GM12878 (cell line): ENCODE measurements around the gene ARHGAP19. TPM values are rescaled to one million over a fixed set of nuclear protein-coding genes. Genes with fewer than 3 reads are reported as not detected.

Source experiments
- ELK1 ChIP-seq: IDR thresholded peaks from 2 replicates; pipeline ENCODE4 v1.6.1; 2012; ENCODE audit warnings: low read depth, low read length, improper control_type of control experiment
- ESRRA ChIP-seq: IDR thresholded peaks from 2 replicates; pipeline ENCODE4 v1.6.1; 2012; ENCODE audit warnings: mild to moderate bottlenecking, low read length, improper control_type of control experiment
- IRF5 ChIP-seq: fragments of 450-650 bp; IDR thresholded peaks from 2 replicates; pipeline ENCODE4 v1.6.1; 2017; ENCODE audit warnings: borderline replicate concordance
- JUNB ChIP-seq: IDR thresholded peaks from 2 replicates; pipeline ENCODE4 v1.6.1; 2016; ENCODE audit warnings: antibody characterized with exemption, mild to moderate bottlenecking
- JUND ChIP-seq: IDR thresholded peaks from 2 replicates; pipeline ENCODE4 v1.6.1; 2012; ENCODE audit warnings: low read depth, mild to moderate bottlenecking, low read length, improper control_type of control experiment, moderate library complexity
- KLF5 ChIP-seq: fragments of 450-650 bp; IDR thresholded peaks from 2 replicates; pipeline ENCODE4 v1.6.1; 2014; ENCODE audit warnings: mild to moderate bottlenecking; ENCODE audit not compliant: partially characterized antibody
- LARP7 ChIP-seq: fragments of 450-650 bp; IDR thresholded peaks from 2 replicates; pipeline ENCODE4 v1.6.1; 2017; ENCODE audit warnings: mild to moderate bottlenecking
- NFXL1 ChIP-seq: fragments of 450-650 bp; IDR thresholded peaks from 2 replicates; pipeline ENCODE4 v1.6.1; 2017; ENCODE audit warnings: antibody characterized with exemption, mild to moderate bottlenecking, borderline replicate concordance
- NKRF ChIP-seq: fragments of 450-650 bp; conservative IDR thresholded peaks from 2 replicates; pipeline ENCODE4 v1.6.1; 2017; ENCODE audit warnings: mild to moderate bottlenecking, moderate library complexity
- NR2C1 ChIP-seq: fragments of 450-650 bp; IDR thresholded peaks from 2 replicates; pipeline ENCODE4 v1.6.1; 2017; ENCODE audit warnings: antibody characterized with exemption, mild to moderate bottlenecking, moderate library complexity
- POLR2AphosphoS2 ChIP-seq: IDR thresholded peaks from 2 replicates; pipeline ENCODE4 v1.6.1; 2011; ENCODE audit warnings: low read depth, mild to moderate bottlenecking, low read length, improper control_type of control experiment, moderate library complexity
- RAD21 ChIP-seq: IDR thresholded peaks from 2 replicates; pipeline ENCODE4 v1.6.1; 2011; ENCODE audit warnings: mild to moderate bottlenecking, low read depth, low read length, moderate library complexity; ENCODE audit not compliant: insufficient read depth
- RBBP5 ChIP-seq: fragments of 200-600 bp; sonication (generic); conservative IDR thresholded peaks from 2 replicates; pipeline ENCODE4 v1.6.1; 2016
- SMAD5 ChIP-seq: IDR thresholded peaks from 2 replicates; pipeline ENCODE4 v1.6.1; 2016; ENCODE audit warnings: antibody characterized with exemption, low read depth
- SMARCA5 ChIP-seq: fragments of 450-650 bp; IDR thresholded peaks from 2 replicates; pipeline ENCODE4 v1.6.1; 2017; ENCODE audit warnings: mild to moderate bottlenecking
- STAT1 ChIP-seq: fragments of 450-650 bp; conservative IDR thresholded peaks from 2 replicates; pipeline ENCODE4 v1.6.1; 2014; ENCODE audit warnings: antibody characterized with exemption, mild to moderate bottlenecking
- SUZ12 ChIP-seq: fragments of 200-600 bp; sonication (generic); IDR thresholded peaks from one replicate; pipeline ENCODE4 v1.6.1; 2018; ENCODE audit warnings: antibody characterized with exemption, mild to moderate bottlenecking; ENCODE audit not compliant: unreplicated experiment
- TBL1XR1 ChIP-seq: IDR thresholded peaks from 2 replicates; pipeline ENCODE4 v1.6.1; 2012; ENCODE audit warnings: low read depth, low read length, improper control_type of control experiment
- polyA plus RNA-seq, 11 experiments: library from polyadenylated mRNA; depleted of rRNA in 4 of 11; unstranded in 6 of 11; stranded (reverse) in 5 of 11; fragments of >200 nt; fragmentation: Nextera tagmentation in 4 of 11; fragmentation: Illumina TruSeq in 1 of 11; extraction: Ambion mirVana in 4 of 11; extraction: Trizol in 1 of 11; gene quantifications; 1 replicate in 1 of 11; 2 replicates in 10 of 11; pipeline versions ENCODE4 v1.2.1 to v1.2.3, GENCODE V29; 2011 to 2016; ENCODE audit warnings: inconsistent platforms in 2 of 11, missing spikeins in 2 of 11, low read depth in 1 of 11
- total RNA-seq, 4 experiments: library from RNA; depleted of rRNA in 3 of 4; stranded (reverse); fragments of >200 nt in 3 of 4; fragmentation: Illumina TruSeq in 1 of 4; extraction: Trizol in 1 of 4; gene quantifications; 2 replicates each; pipeline versions ENCODE4 v1.2.1 to v1.2.3, GENCODE V29; 2013 to 2021
- TF ChIP-seq, protein P1 (sequence below): IDR thresholded peaks from 2 replicates; pipeline ENCODE4 v1.6.1; 2012; ENCODE audit warnings: low read length, inconsistent platforms
- TF ChIP-seq, protein P2 (sequence below): fragments of 450-650 bp; IDR thresholded peaks from 2 replicates; pipeline ENCODE4 v1.6.1; 2017; ENCODE audit warnings: mild to moderate bottlenecking, moderate library complexity

ARHGAP19 gene
- total and polyA plus RNA-seq, 10 of the 15 experiments (the other 5 are each of a cell fraction or from before 2014, with no cell fraction given) = 13.3 to 40.7 (median 22.6) TPM

DNA sequence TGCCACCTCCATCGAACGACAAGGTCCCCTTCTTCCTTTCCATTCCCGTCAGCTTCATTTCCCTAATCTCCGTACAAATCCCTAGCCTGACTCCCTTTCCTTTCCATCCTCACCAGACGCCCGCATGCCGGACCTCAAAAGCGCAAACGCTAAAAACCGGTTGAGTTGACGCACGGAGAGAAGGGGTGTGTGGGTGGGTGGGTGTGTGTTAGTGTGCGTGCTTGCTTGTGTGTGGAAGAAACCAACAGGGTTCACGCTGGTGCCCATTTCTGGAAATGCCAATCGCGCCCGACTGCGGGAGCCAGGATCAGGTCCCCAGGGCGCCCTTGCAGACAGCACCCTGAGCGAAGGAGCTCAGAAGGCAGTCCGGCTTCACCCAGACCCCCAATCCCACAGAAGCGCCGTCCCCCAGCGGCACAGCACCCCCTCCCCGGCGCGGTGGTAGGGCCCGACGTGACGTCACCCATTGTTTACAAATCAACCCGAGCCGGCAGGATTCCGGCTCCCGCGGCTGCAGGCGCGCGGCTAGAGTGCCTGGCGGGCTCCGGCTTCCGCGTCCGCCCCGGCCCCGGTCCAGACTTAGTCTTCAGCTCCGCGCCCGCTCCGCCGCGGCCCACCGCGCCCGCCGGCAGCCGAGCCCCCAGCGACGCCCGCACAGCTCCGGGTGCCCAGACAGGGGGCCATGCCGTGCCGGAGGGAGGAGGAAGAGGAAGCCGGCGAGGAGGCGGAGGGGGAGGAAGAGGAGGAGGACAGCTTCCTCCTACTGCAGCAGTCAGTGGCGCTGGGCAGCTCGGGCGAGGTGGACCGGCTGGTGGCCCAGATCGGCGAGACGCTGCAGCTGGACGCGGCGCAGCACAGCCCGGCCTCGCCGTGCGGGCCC is 26.6 kb upstream of the ARHGAP19 start, which contains the start of gene FRAT1 (continued):
- peak; percentile 98 for TF ChIP-seq NKRF
- no peak for TF ChIP-seq TBL1XR1
- TF ChIP-seq STAT1 = 0 out of 2 replicates have a peak, but pooled peaks have one; percentile 89
- TF ChIP-seq, protein P1, sequence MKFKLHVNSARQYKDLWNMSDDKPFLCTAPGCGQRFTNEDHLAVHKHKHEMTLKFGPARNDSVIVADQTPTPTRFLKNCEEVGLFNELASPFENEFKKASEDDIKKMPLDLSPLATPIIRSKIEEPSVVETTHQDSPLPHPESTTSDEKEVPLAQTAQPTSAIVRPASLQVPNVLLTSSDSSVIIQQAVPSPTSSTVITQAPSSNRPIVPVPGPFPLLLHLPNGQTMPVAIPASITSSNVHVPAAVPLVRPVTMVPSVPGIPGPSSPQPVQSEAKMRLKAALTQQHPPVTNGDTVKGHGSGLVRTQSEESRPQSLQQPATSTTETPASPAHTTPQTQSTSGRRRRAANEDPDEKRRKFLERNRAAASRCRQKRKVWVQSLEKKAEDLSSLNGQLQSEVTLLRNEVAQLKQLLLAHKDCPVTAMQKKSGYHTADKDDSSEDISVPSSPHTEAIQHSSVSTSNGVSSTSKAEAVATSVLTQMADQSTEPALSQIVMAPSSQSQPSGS = peak; percentile 53; the same call in 1 of the 2 replicates
- TF ChIP-seq NR2C1 = no peak
- peak; percentile 99 for TF ChIP-seq KLF5
- peak; percentile 89 for TF ChIP-seq NFXL1
- TF ChIP-seq JUNB = no peak
- TF ChIP-seq SMAD5 = no peak
- no peak for TF ChIP-seq ESRRA
- TF ChIP-seq RBBP5 = no peak
- no peak for TF ChIP-seq POLR2AphosphoS2
- TF ChIP-seq ELK1 = no peak
- peak; percentile 90 for TF ChIP-seq LARP7
- TF ChIP-seq IRF5 = no peak
- TF ChIP-seq RAD21 = no peak
- peak; percentile 98 for TF ChIP-seq JUND
- 0 out of 2 replicates have a peak, but pooled peaks have one; percentile 54 for TF ChIP-seq SMARCA5
- TF ChIP-seq SUZ12 = no peak
- TF ChIP-seq, protein P2, sequence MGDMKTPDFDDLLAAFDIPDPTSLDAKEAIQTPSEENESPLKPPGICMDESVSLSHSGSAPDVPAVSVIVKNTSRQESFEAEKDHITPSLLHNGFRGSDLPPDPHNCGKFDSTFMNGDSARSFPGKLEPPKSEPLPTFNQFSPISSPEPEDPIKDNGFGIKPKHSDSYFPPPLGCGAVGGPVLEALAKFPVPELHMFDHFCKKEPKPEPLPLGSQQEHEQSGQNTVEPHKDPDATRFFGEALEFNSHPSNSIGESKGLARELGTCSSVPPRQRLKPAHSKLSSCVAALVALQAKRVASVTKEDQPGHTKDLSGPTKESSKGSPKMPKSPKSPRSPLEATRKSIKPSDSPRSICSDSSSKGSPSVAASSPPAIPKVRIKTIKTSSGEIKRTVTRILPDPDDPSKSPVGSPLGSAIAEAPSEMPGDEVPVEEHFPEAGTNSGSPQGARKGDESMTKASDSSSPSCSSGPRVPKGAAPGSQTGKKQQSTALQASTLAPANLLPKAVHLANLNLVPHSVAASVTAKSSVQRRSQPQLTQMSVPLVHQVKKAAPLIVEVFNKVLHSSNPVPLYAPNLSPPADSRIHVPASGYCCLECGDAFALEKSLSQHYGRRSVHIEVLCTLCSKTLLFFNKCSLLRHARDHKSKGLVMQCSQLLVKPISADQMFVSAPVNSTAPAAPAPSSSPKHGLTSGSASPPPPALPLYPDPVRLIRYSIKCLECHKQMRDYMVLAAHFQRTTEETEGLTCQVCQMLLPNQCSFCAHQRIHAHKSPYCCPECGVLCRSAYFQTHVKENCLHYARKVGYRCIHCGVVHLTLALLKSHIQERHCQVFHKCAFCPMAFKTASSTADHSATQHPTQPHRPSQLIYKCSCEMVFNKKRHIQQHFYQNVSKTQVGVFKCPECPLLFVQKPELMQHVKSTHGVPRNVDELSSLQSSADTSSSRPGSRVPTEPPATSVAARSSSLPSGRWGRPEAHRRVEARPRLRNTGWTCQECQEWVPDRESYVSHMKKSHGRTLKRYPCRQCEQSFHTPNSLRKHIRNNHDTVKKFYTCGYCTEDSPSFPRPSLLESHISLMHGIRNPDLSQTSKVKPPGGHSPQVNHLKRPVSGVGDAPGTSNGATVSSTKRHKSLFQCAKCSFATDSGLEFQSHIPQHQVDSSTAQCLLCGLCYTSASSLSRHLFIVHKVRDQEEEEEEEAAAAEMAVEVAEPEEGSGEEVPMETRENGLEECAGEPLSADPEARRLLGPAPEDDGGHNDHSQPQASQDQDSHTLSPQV = no peak
